ENCODE data around the gene RNF111. TPM values are rescaled to one million over a fixed set of nuclear protein-coding genes. Genes with fewer than 3 reads are reported as not detected.
A peak's percentile ranks its signal among the peaks of the same experiment; 100 is the strongest.

RNF111 gene
- polyA plus RNA-seq (ENCODE audit: insufficient read length in 4 of 4), result 10 to 100 TPM; 33.9 to 47.6 (median 43.7) TPM

DNA sequence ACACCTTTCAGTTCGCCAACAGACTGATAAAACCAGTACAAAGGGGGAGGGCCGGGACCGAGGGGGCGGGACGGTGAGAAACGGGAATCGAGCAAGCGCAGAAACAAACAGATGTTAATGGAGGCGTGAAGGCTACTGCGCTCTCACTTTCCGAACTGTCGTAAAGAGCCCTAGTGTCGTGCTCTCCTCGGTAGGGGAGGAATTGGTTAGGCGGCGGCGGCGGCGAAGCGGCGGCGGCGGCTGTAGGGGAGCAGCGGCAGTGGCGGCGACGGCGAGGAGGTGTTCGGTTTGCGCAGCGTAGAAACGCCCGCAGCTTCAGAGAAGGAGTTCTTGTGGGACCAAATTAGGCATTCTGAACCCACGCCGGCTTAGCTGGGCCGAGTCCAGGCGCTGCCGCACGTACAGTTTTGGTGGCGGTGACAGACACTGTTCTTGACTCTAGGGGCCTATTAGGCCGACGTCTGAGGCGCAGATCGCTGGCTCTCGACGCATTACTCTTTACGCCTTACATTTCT is at the start of gene RNF111:
RNF111 (plus strand) TSS at position 173 of the 515 bp plus-strand sequence. CDS start 43,160 bp downstream, outside the sequence.
- DNase-seq (ENCODE audit: low read depth in 4 of 4, low spot score in 3 of 4), result peak; percentile 83 to 90 (median 87)

DNA sequence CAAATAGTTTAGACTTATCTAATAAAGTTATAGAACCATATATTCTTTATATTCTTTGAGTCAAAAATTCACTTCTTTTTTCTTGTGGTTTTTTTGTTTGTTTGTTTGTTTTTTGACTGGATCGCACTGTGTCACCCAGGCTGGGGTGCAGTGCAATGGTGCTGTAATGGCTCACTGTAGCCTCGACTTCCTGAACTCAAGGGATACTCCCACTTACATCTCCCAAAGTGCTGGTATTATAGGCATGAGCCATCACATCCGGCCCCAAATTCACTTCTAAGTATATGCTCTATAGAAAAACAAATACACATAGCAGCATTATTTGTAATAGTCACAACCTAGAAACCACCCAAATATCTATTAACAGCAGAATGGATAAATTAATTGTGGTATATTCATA is 40.3 kb upstream of the RNF111 start:
- no peak for DNase-seq (ENCODE audit: low read depth in 4 of 4, low spot score in 3 of 4)

- peak in 1 of 4 donors; percentile 39 for DNase-seq (ENCODE audit: low read depth in 4 of 4, low spot score in 3 of 4)
Observed at GRCh38 chr15:58951388-58952007, 36.0 kb upstream of the RNF111 start.

- DNase-seq (ENCODE audit: low read depth in 4 of 4, low spot score in 3 of 4), result no peak
Observed at GRCh38 chr15:58952751-58953150, 34.7 kb upstream of the RNF111 start.

DNA sequence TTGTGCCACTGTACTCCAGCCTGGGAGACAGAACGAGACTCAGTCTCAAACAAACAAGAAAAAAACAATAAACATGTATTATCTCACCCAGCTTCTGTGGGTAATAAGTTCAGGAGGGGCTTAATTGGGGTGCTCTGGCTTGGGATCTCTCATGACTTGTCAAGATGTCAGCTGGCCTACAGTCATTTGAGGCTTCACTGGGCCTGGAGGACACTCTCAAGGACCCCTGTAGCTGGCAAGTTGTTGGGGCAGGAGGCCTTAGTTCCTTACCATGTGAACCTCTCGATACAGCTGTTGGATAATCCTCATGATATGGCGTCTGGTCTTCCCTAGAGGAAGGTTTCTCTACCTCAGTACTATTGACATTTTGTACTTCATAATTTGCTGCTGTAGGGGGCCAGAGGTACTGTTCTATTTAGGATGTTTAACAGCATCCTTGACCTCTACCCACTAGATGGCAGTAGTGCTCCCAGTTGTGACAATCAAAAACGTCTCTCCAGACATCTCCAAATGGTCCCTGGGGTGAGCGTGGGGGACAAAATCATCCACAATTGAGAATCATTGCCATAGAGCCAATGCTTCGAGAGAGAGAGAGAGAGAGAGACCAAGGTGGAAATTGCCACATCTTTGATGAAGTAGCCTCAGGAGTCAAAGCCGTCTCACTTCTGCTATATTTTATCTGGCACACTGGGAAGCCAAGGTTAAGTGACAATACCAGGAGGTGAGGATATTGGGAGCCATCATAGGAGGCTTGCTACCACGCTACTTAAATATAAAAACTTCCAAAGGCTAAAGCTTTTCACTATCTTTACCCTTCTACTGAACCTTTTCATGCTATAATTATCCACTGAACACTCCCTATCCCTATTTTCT is 30.1 kb upstream of the RNF111 start:
- no peak for DNase-seq (ENCODE audit: low read depth in 4 of 4, low spot score in 3 of 4)

DNA sequence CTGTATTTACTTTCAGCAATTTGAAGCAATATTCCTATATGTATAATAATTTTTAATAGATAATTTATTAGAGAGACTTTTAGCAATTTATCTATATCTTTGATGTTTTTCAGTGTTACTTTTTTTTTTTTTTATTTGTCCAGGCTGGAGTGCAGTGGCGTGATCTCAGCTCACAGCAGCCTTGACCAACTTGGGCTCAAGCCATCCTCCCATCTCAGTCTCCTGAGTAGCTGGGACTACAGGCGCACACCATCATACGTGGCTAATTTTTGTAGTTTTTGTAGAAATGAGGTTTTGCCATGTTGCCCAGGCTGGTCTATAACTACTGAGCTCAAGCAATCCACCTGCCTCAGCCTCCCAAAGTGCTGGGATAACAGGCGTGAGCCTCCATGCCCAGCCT is 28.7 kb upstream of the RNF111 start:
- DNase-seq (ENCODE audit: low read depth in 4 of 4, low spot score in 3 of 4), result no peak

- DNase-seq (ENCODE audit: low read depth in 4 of 4, low spot score in 3 of 4), result no peak
Observed at GRCh38 chr15:58962136-58962535, 25.3 kb upstream of the RNF111 start.

- DNase-seq (ENCODE audit: low read depth in 4 of 4, low spot score in 3 of 4), result no peak
Observed at GRCh38 chr15:58962662-58963565, 24.5 kb upstream of the RNF111 start.

GRCh38 chr15:58966698-58967097 is 20.8 kb upstream of the RNF111 start:
- DNase-seq (ENCODE audit: low read depth in 4 of 4, low spot score in 3 of 4), result no peak

- DNase-seq (ENCODE audit: low read depth in 4 of 4, low spot score in 3 of 4), result no peak
Observed at GRCh38 chr15:58967479-58967878, 20.0 kb upstream of the RNF111 start.

DNA sequence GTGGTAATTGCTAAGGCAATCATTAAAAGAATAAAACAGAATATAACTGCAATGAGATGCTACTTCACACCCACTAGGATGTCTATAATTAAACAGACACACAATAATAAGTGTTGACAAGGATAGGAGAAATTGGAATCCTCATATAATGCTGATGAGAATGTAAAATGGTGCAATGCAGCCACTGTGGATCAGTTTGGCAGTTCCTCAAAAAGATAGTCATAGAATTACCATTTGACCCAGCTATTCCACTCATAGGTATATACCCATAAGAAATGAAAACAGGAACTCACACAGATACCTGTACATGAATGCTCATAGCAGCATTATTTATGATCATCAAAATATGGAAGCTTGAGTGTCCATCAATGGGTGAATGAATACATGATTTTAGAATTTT is 9.6 kb upstream of the RNF111 start:
- no peak for DNase-seq (ENCODE audit: low read depth in 4 of 4, low spot score in 3 of 4)

GRCh38 chr15:58980351-58980939 is 7.0 kb upstream of the RNF111 start:
- DNase-seq (ENCODE audit: low read depth in 4 of 4, low spot score in 3 of 4), result no peak

GRCh38 chr15:58981808-58982475 is 5.5 kb upstream of the RNF111 start:
- no peak for DNase-seq (ENCODE audit: low read depth in 4 of 4, low spot score in 3 of 4)

DNA sequence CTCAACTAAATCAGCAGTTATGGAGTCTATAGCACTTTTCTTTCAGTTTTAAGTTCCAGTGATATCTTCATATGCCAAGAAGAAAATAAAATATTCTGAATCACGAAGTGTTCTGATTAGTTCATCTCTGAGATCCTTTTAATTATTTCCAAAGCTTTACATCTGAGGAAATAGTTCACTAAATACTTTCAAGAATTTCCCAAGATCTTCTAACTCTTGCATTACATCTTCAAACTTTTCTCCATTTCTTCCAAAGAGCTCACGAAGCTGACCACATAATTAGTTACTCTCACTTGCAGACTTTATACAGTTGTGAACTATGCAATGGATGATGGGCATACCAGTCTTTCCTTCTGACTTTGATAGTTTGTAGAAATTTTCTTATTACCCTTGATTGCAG is 4.2 kb upstream of the RNF111 start:
- no peak for DNase-seq (ENCODE audit: low read depth in 4 of 4, low spot score in 3 of 4)

DNA sequence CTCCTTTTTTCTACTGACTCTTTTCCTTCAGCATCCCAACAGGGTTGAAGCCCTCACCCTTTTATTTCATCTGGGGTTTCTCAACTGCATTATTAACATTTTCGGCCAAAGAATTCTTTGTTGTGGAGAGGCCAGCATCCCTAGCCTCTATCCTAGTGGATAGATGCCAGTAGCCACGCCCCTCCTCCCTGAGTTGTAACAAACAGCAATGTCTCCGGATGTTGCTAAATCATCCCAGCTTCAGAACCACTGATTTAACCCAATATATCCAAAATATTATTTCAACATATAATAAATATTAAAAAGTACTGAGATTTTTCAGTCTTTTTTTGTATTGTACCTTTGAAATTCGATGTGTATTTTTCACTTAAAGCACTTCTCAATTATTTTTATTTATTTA is 2.0 kb upstream of the RNF111 start:
- no peak for DNase-seq (ENCODE audit: low read depth in 4 of 4, low spot score in 3 of 4)

- DNase-seq (ENCODE audit: low read depth in 4 of 4, low spot score in 3 of 4), result no peak
Observed at GRCh38 chr15:58987036-58987435, 427 bp upstream of the RNF111 start.

GRCh38 chr15:58988006-58988785 is 733 bp downstream of the RNF111 start:
- peak; percentile 62 to 71 (median 68) for DNase-seq (ENCODE audit: low read depth in 4 of 4, low spot score in 3 of 4)

DNA sequence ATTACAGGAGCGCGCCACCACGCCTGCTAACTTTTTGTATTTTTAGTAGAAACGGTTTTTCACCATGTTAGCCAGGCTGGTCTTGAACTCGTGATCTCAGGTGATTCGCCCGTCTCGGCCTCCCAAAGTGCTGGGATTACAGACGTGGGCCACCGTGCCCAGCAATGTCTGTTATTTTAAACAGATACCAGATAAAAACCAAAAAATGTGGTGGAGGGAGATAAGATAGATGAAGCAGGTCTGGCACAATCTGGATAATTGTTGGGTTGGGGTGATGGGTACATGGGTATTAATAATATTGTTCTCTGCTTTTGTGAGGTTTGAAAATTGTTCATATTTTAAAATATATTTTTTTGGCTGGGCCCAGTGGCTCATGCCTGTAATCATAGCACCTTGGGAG is 4.7 kb downstream of the RNF111 start:
- DNase-seq (ENCODE audit: low read depth in 4 of 4, low spot score in 3 of 4), result no peak

DNA sequence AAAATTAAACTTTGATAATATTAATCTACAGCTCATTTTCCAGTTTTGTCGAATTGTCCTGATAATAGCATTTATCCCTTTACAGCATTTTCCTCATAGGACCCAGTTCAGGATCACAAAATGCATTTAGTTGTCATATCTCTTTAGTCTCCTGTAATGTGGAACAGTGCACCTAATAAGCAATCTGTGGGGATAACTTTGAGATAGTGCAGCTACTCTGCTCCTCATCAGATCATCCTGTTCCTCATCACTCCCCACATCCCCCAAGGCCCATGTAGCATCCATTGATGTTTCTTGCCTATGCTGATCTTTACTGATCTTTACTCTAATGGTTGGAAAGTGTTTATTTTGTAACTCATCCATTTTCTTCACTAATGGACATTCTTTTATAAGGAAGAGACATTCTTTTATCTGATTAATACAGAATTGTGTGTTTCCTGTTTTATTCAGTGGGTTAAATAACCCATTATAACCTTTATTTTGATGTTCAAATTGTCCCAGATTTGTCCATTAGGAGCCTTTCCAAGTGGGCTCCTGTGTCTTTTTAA is 7.5 kb downstream of the RNF111 start:
- no peak for DNase-seq (ENCODE audit: low read depth in 4 of 4, low spot score in 3 of 4)
